Measurements from ENCODE around the gene DYRK4. TPM values are rescaled to one million over a fixed set of nuclear protein-coding genes. Genes with fewer than 3 reads are reported as not detected.

The DYRK4 gene
- total RNA-seq, 6 experiments from 2014 or later: 35.4 to 47.0 (median 41.1) TPM

- no peak for DNase-seq
- no peak for TF ChIP-seq CTCF (IDR thresholded peaks at IDR 0.05)
- Mint-ChIP-seq H3K4me3 (no peak overlapping the region), H3K9me3 (no peaks in the 10 kb centered on the region), H3K4me1 (ENCODE audit: low read depth) (peaks cover 15% of the 10 kb centered on the region), H3K27me3 (ENCODE audit: insufficient read depth) (peaks cover 24% of the 10 kb centered on the region), H3K27ac (no peak overlapping the region), H3K36me3 (ENCODE audit: low read depth) (no peaks in the 10 kb centered on the region)
Observed at GRCh38 chr12:4603946-4604345, 41.9 kb downstream of the DYRK4 start.

GRCh38 chr12:4604684-4605193 is 42.7 kb downstream of the DYRK4 start:
- no peaks in the 10 kb centered on the region for H3K9me3 Mint-ChIP-seq
- peak overlapping the region; percentile 84 for H3K27ac Mint-ChIP-seq
- peaks cover 24% of the 10 kb centered on the region for H3K27me3 Mint-ChIP-seq (ENCODE audit: insufficient read depth)
- TF ChIP-seq CTCF (IDR thresholded peaks at IDR 0.05): peak; percentile 99
- peaks cover 15% of the 10 kb centered on the region for H3K4me1 Mint-ChIP-seq (ENCODE audit: low read depth)
- peak; percentile 83 for DNase-seq
- peak overlapping the region; percentile 95 for H3K4me3 Mint-ChIP-seq
- H3K36me3 Mint-ChIP-seq (ENCODE audit: low read depth): no peaks in the 10 kb centered on the region

GRCh38 chr12:4607056-4607455 is 45.0 kb downstream of the DYRK4 start:
- H3K36me3 Mint-ChIP-seq (ENCODE audit: low read depth): no peaks in the 10 kb centered on the region
- peaks cover 15% of the 10 kb centered on the region for H3K4me1 Mint-ChIP-seq (ENCODE audit: low read depth)
- H3K4me3 Mint-ChIP-seq: no peak overlapping the region
- no peak overlapping the region for H3K27ac Mint-ChIP-seq
- no peak for DNase-seq
- no peak for TF ChIP-seq CTCF (IDR thresholded peaks at IDR 0.05)
- H3K9me3 Mint-ChIP-seq: no peaks in the 10 kb centered on the region
- H3K27me3 Mint-ChIP-seq (ENCODE audit: insufficient read depth): peaks cover 14% of the 10 kb centered on the region

GRCh38 chr12:4609071-4609470 is 47.1 kb downstream of the DYRK4 start:
- no peaks in the 10 kb centered on the region for H3K9me3 Mint-ChIP-seq
- no peak for DNase-seq
- peaks cover 2% of the 10 kb centered on the region; the same call in 1 of the 2 replicates for H3K27me3 Mint-ChIP-seq (ENCODE audit: insufficient read depth)
- H3K36me3 Mint-ChIP-seq (ENCODE audit: low read depth): peaks cover 12% of the 10 kb centered on the region; the same call in 1 of the 2 replicates
- no peak for TF ChIP-seq CTCF (IDR thresholded peaks at IDR 0.05)
- no peak overlapping the region for H3K27ac Mint-ChIP-seq
- no peak overlapping the region for H3K4me3 Mint-ChIP-seq
- H3K4me1 Mint-ChIP-seq (ENCODE audit: low read depth): peaks cover 15% of the 10 kb centered on the region

GRCh38 chr12:4610481-4610880 is 48.5 kb downstream of the DYRK4 start:
- peaks cover 15% of the 10 kb centered on the region for H3K4me1 Mint-ChIP-seq (ENCODE audit: low read depth)
- H3K27ac Mint-ChIP-seq: no peak overlapping the region
- no peak for TF ChIP-seq CTCF (IDR thresholded peaks at IDR 0.05)
- H3K27me3 Mint-ChIP-seq (ENCODE audit: insufficient read depth): no peaks in the 10 kb centered on the region
- H3K36me3 Mint-ChIP-seq (ENCODE audit: low read depth): peaks cover 12% of the 10 kb centered on the region; the same call in 1 of the 2 replicates
- H3K9me3 Mint-ChIP-seq: no peaks in the 10 kb centered on the region
- no peak for DNase-seq
- no peak overlapping the region for H3K4me3 Mint-ChIP-seq

- no peak overlapping the region for H3K4me3 Mint-ChIP-seq
- no peak for TF ChIP-seq CTCF (IDR thresholded peaks at IDR 0.05)
- no peaks in the 10 kb centered on the region for H3K9me3 Mint-ChIP-seq
- H3K27me3 Mint-ChIP-seq (ENCODE audit: insufficient read depth): no peaks in the 10 kb centered on the region
- H3K27ac Mint-ChIP-seq: no peak overlapping the region
- DNase-seq: no peak
- peaks cover 12% of the 10 kb centered on the region; the same call in 1 of the 2 replicates for H3K36me3 Mint-ChIP-seq (ENCODE audit: low read depth)
- H3K4me1 Mint-ChIP-seq (ENCODE audit: low read depth): no peaks in the 10 kb centered on the region
Observed at GRCh38 chr12:4615667-4616066, 53.7 kb downstream of the DYRK4 start.

All from HFFc6 (cell line).